ENCODE measurements around the gene CACNA2D2.

Gene CACNA2D2

DNA sequence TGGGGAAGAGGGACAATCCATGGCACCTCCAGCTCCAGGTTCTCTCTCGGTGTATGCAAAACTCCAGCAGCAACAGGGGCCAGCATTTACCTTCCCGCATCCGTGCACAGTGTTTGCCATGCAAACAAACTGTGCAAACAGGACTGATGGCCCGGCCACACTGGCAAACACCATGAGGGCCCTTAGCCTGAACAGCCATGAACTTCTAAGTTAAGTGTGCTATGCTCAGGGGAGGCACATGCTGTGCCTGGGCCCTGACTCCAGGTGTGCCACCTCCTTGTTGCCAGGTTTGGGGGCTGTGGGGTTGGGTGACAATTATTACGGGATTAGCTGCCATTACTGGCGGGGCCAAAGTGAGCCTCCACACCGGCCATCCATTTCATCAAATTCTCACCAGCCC, 57.5 kb downstream of the CACNA2D2 start:
- H3K4me3 ChIP-seq (ENCODE audit: insufficient read depth, low read length, poor library complexity, severe bottlenecking), result no peak overlapping the region
- H3K27me3 ChIP-seq (ENCODE audit: low read length), result no peaks in the 10 kb centered on the region
- no peaks in the 10 kb centered on the region for H3F3A ChIP-seq (ENCODE audit: insufficient read depth)
- no peak overlapping the region for H3K27ac ChIP-seq (ENCODE audit: low read depth, low read length)
- no peaks in the 10 kb centered on the region for H3K36me3 ChIP-seq (ENCODE audit: low read length)
- no peak overlapping the region for H3K4me2 ChIP-seq (ENCODE audit: low read depth, low read length, poor library complexity, severe bottlenecking)
- no peaks in the 10 kb centered on the region for H3K9me2 ChIP-seq (replicated peaks; ENCODE audit: insufficient read depth, low read length)
- H4K20me1 ChIP-seq (ENCODE audit: low read depth, low read length), result no peaks in the 10 kb centered on the region
- no peaks in the 10 kb centered on the region for H3K9me3 ChIP-seq (ENCODE audit: insufficient read depth, low read length)
- no peak overlapping the region for H2AFZ ChIP-seq (ENCODE audit: low read depth, low read length, severe bottlenecking)
- no peak overlapping the region for H3K9ac ChIP-seq (ENCODE audit: low read length)
- H3K79me2 ChIP-seq (ENCODE audit: insufficient read depth, low read length), result no peaks in the 10 kb centered on the region
- no peak for TF ChIP-seq EZH2phosphoT487 (conservative IDR thresholded peaks at IDR 0.05; ENCODE audit: low read length)
- TF ChIP-seq, protein P1, sequence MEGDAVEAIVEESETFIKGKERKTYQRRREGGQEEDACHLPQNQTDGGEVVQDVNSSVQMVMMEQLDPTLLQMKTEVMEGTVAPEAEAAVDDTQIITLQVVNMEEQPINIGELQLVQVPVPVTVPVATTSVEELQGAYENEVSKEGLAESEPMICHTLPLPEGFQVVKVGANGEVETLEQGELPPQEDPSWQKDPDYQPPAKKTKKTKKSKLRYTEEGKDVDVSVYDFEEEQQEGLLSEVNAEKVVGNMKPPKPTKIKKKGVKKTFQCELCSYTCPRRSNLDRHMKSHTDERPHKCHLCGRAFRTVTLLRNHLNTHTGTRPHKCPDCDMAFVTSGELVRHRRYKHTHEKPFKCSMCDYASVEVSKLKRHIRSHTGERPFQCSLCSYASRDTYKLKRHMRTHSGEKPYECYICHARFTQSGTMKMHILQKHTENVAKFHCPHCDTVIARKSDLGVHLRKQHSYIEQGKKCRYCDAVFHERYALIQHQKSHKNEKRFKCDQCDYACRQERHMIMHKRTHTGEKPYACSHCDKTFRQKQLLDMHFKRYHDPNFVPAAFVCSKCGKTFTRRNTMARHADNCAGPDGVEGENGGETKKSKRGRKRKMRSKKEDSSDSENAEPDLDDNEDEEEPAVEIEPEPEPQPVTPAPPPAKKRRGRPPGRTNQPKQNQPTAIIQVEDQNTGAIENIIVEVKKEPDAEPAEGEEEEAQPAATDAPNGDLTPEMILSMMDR (IDR thresholded peaks at IDR 0.05; ENCODE audit: insufficient read depth, low read length, poor library complexity, severe bottlenecking), result no peak

DNA sequence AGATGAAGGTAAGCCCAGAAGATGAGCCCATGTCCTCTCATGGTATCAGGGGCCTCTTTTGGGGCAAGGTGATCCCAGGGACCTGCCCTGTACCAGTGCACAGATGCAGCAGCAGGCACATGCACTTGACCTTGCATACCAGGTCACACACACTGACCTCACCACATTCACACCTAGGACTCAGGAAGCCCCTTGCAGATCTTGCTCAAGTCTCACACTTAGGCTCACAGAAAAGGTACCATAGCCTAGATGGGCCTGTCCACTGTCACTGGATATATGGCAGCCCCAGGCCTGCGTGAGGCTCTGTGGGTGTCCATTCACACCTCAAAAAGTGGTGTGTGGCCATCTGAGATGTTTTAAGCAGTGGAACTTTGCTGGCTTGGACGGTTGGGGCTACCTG, 58.7 kb downstream of the CACNA2D2 start:
- H4K20me1 ChIP-seq (ENCODE audit: low read depth, low read length), result no peaks in the 10 kb centered on the region
- H3K4me2 ChIP-seq (ENCODE audit: low read depth, low read length, poor library complexity, severe bottlenecking), result no peak overlapping the region
- H3F3A ChIP-seq (ENCODE audit: insufficient read depth), result no peaks in the 10 kb centered on the region
- H3K9ac ChIP-seq (ENCODE audit: low read length), result no peak overlapping the region
- H2AFZ ChIP-seq (ENCODE audit: low read depth, low read length, severe bottlenecking), result no peak overlapping the region
- TF ChIP-seq, protein P1 (IDR thresholded peaks at IDR 0.05; ENCODE audit: insufficient read depth, low read length, poor library complexity, severe bottlenecking), result no peak
- no peak for TF ChIP-seq EZH2phosphoT487 (conservative IDR thresholded peaks at IDR 0.05; ENCODE audit: low read length)
- H3K9me3 ChIP-seq (ENCODE audit: insufficient read depth, low read length), result no peaks in the 10 kb centered on the region
- H3K27me3 ChIP-seq (ENCODE audit: low read length), result no peaks in the 10 kb centered on the region
- no peaks in the 10 kb centered on the region for H3K79me2 ChIP-seq (ENCODE audit: insufficient read depth, low read length)
- H3K36me3 ChIP-seq (ENCODE audit: low read length), result no peaks in the 10 kb centered on the region
- no peak overlapping the region for H3K27ac ChIP-seq (ENCODE audit: low read depth, low read length)
- no peaks in the 10 kb centered on the region for H3K9me2 ChIP-seq (replicated peaks; ENCODE audit: insufficient read depth, low read length)
- H3K4me3 ChIP-seq (ENCODE audit: insufficient read depth, low read length, poor library complexity, severe bottlenecking), result no peak overlapping the region

DNA sequence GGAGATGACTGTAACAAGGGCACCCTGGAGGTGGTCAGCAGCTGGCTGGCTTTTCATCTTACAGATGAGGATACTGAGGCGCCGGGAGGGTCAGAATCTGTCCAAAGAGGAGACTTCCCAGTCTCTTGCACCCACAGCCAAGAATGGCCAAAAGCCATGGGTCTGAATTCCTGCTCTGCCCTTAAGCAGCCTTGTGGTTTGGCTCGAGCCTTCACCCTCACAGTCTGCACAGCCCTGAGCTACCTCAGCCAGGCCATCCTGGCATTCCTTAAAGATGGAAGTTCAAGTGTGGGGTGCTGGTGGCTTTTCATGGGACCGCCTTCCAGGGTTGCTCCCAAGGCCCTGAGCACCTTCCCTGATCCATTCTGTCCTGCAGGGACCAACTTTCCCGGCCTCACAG, 59.2 kb downstream of the CACNA2D2 start:
- no peaks in the 10 kb centered on the region for H3K79me2 ChIP-seq (ENCODE audit: insufficient read depth, low read length)

More for the DNA sequence above, 59.2 kb downstream of the CACNA2D2 start:
- H3K9ac ChIP-seq (ENCODE audit: low read length), result no peak overlapping the region
- no peaks in the 10 kb centered on the region for H3K9me3 ChIP-seq (ENCODE audit: insufficient read depth, low read length)
- no peaks in the 10 kb centered on the region for H3K27me3 ChIP-seq (ENCODE audit: low read length)
- H3K27ac ChIP-seq (ENCODE audit: low read depth, low read length), result no peak overlapping the region
- H3F3A ChIP-seq (ENCODE audit: insufficient read depth), result no peaks in the 10 kb centered on the region
- TF ChIP-seq, protein P1 (IDR thresholded peaks at IDR 0.05; ENCODE audit: insufficient read depth, low read length, poor library complexity, severe bottlenecking), result no peak
- TF ChIP-seq EZH2phosphoT487 (conservative IDR thresholded peaks at IDR 0.05; ENCODE audit: low read length), result no peak
- no peak overlapping the region for H3K4me2 ChIP-seq (ENCODE audit: low read depth, low read length, poor library complexity, severe bottlenecking)
- H2AFZ ChIP-seq (ENCODE audit: low read depth, low read length, severe bottlenecking), result no peak overlapping the region
- H4K20me1 ChIP-seq (ENCODE audit: low read depth, low read length), result no peaks in the 10 kb centered on the region
- no peaks in the 10 kb centered on the region for H3K36me3 ChIP-seq (ENCODE audit: low read length)
- no peaks in the 10 kb centered on the region for H3K9me2 ChIP-seq (replicated peaks; ENCODE audit: insufficient read depth, low read length)
- H3K4me3 ChIP-seq (ENCODE audit: insufficient read depth, low read length, poor library complexity, severe bottlenecking), result no peak overlapping the region

Measured in SU-DHL-6 (cell line).